OCI-LY7 (cell line): ENCODE data around the gene RCE1. TPM values are rescaled to one million over a fixed set of nuclear protein-coding genes. Genes with fewer than 3 reads are reported as not detected.

Experiments
- BruUV-seq: library from RNA; stranded (reverse); fragments of 400-500 nt; replicated peaks from 2 replicates; lab custom pipeline; 2021; lab: Mats Ljungman, UMichigan
- CTCF ChIA-PET: fragments of 300-600 bp; sonication (Branson Sonifier 250); formaldehyde crosslinking; loops from one replicate; lab custom pipeline; 2022; ENCODE audit warnings: antibody characterized with exemption; ENCODE audit not compliant: unreplicated experiment; lab: Charles Lee
- POLR2A ChIA-PET: fragments of 300-600 bp; sonication (Branson Sonifier 250); formaldehyde crosslinking; loops from one replicate; lab custom pipeline; 2022; ENCODE audit warnings: antibody characterized with exemption; lab: Charles Lee
- DNase-seq: peaks from one replicate; pipeline ENCODE4 v3.0.0-alpha.2; 2015; ENCODE audit warnings: low spot score
- H2AFZ ChIP-seq: fragments of 200-600 bp; sonication (generic), shearing (Covaris generic); 2 replicates; pipeline ENCODE4 v1.6.1; 2014; ENCODE audit warnings: mild to moderate bottlenecking, antibody characterized with exemption, low read length, moderate library complexity
- H3K27ac ChIP-seq: fragments of 200-600 bp; sonication (generic); 2 replicates; pipeline ENCODE4 v1.5.1; 2014; ENCODE audit warnings: mixed run types, low read depth, mild to moderate bottlenecking, moderate library complexity, low read length, inconsistent platforms; ENCODE audit not compliant: poor library complexity, severe bottlenecking
- H3K36me3 ChIP-seq: fragments of 200-600 bp; sonication (generic); 2 replicates; pipeline ENCODE4 v1.6.1; 2014; ENCODE audit warnings: mild to moderate bottlenecking, antibody characterized with exemption, low read length, moderate library complexity, mixed read lengths; ENCODE audit not compliant: insufficient read depth
- H3K4me1 ChIP-seq: fragments of 200-600 bp; sonication (generic); 2 replicates; pipeline ENCODE4 v1.5.1; 2014; ENCODE audit warnings: mild to moderate bottlenecking, low read length; ENCODE audit not compliant: insufficient read depth, poor library complexity, severe bottlenecking
- H3K4me2 ChIP-seq: fragments of 200-600 bp; sonication (generic); 2 replicates; pipeline ENCODE4 v1.6.1; 2014; ENCODE audit warnings: mild to moderate bottlenecking, low read length
- H3K4me3 ChIP-seq: fragments of 200-600 bp; sonication (generic); 2 replicates; pipeline ENCODE4 v1.5.1; 2014; ENCODE audit warnings: mild to moderate bottlenecking, low read depth, low read length; ENCODE audit not compliant: poor library complexity, severe bottlenecking
- H3K79me2 ChIP-seq: fragments of 200-600 bp; sonication (generic); 2 replicates; pipeline ENCODE4 v1.6.1; 2016; ENCODE audit warnings: low read depth, mild to moderate bottlenecking, low read length, moderate library complexity, mixed read lengths; ENCODE audit not compliant: insufficient read depth
- H3K9me2 ChIP-seq: fragments of 200-600 bp; sonication (generic); 2 replicates; pipeline ENCODE4 v1.6.1; 2016; ENCODE audit warnings: mild to moderate bottlenecking, low read length, mixed read lengths; ENCODE audit not compliant: insufficient read depth
- H3K9me3 ChIP-seq: fragments of 200-600 bp; sonication (generic); 2 replicates; pipeline ENCODE4 v1.6.1; 2014; ENCODE audit warnings: mild to moderate bottlenecking, mixed run types, low read length, mixed read lengths
- H4K20me1 ChIP-seq: fragments of 200-600 bp; sonication (generic); 2 replicates; pipeline ENCODE4 v1.6.1; 2014; ENCODE audit warnings: mild to moderate bottlenecking, antibody characterized with exemption, low read length, moderate library complexity, mixed read lengths; ENCODE audit not compliant: insufficient read depth
- EZH2phosphoT487 ChIP-seq: fragments of 200-600 bp; sonication (generic); IDR thresholded peaks from 2 replicates; pipeline ENCODE4 v1.6.1; 2018; ENCODE audit warnings: low read depth, borderline replicate concordance, mild to moderate bottlenecking, mixed run types, antibody characterized with exemption, low read length, moderate library complexity, mixed read lengths
- intact Hi-C: fragments of 100-400 bp; cut with micrococcal nuclease; formaldehyde crosslinking; loops from one replicate; pipeline ENCODE4 v1.10.0; 2022; ENCODE audit not compliant: unreplicated experiment
- total RNA-seq, 2 experiments: library from RNA; depleted of rRNA in 1 of 2; stranded (reverse); fragments of >200 nt in 1 of 2; shearing (Covaris generic) in 1 of 2; gene quantifications; 2 replicates each; pipeline ENCODE4 v1.2.3, GENCODE V29; 2014 to 2022
- TF ChIP-seq, protein P1 (sequence below): fragments of 200-600 bp; sonication (generic); conservative IDR thresholded peaks from 2 replicates; pipeline ENCODE4 v1.5.1; 2014; ENCODE audit warnings: mild to moderate bottlenecking, antibody characterized with exemption, low read length, moderate library complexity, mixed read lengths

The RCE1 gene
- total RNA-seq, 2 experiments from 2014 or later = 34.9 to 62.9 TPM

DNA sequence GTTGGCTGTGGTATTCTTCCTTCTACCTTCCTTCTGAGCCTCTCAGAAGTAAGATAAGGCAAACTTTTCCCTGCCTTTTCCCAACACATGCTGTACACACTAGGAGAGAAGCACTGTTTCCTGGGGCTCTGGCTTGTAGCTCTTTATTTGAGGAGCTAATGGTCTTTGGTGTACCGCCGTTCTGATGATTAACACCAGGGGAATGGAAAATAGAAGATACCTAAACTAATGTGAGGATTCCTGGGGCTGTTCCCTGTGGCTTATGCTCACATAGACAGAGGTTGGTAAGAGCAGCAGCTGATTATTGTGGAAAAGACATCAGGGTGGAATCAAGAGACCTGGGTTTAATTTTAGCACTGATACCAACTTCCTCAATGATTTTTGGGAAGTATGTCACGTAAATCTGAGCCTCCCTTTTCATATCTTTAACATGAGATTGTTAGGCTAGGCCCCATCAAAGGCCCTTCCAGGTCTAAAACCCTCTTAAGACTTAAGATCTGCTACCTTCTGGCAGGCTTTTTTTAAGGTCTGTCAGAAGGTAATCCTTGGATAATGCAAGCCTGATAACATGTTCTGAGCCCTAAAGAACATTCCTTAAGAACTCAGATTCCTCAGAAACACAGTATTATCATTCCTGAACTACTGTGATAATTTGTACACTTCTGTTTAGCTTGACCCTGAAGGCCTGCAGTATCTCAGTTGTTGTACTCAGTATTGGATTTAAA is 24.8 kb upstream of the RCE1 start:
- no peaks in the 10 kb centered on the region for H3K9me2 ChIP-seq
- no TSS peak for BruUV-seq
- no peak for DNase-seq
- peaks cover 60% of the 10 kb centered on the region for H3K36me3 ChIP-seq
- no peaks in the 10 kb centered on the region for H4K20me1 ChIP-seq
- ChIA-PET POLR2A (no interaction called here), CTCF (no interaction called here)
- no peak overlapping the region for H3K4me2 ChIP-seq
- no peaks in the 10 kb centered on the region for H3K79me2 ChIP-seq
- H2AFZ ChIP-seq = no peak overlapping the region
- intact Hi-C loops = no loop called here
- H3K9me3 ChIP-seq = no peaks in the 10 kb centered on the region
- H3K4me3 ChIP-seq = no peak overlapping the region
- H3K27ac ChIP-seq = no peak overlapping the region
- no peak for TF ChIP-seq EZH2phosphoT487
- TF ChIP-seq, protein P1, sequence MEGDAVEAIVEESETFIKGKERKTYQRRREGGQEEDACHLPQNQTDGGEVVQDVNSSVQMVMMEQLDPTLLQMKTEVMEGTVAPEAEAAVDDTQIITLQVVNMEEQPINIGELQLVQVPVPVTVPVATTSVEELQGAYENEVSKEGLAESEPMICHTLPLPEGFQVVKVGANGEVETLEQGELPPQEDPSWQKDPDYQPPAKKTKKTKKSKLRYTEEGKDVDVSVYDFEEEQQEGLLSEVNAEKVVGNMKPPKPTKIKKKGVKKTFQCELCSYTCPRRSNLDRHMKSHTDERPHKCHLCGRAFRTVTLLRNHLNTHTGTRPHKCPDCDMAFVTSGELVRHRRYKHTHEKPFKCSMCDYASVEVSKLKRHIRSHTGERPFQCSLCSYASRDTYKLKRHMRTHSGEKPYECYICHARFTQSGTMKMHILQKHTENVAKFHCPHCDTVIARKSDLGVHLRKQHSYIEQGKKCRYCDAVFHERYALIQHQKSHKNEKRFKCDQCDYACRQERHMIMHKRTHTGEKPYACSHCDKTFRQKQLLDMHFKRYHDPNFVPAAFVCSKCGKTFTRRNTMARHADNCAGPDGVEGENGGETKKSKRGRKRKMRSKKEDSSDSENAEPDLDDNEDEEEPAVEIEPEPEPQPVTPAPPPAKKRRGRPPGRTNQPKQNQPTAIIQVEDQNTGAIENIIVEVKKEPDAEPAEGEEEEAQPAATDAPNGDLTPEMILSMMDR = no peak
- H3K4me1 ChIP-seq = peaks cover 13% of the 10 kb centered on the region

DNA sequence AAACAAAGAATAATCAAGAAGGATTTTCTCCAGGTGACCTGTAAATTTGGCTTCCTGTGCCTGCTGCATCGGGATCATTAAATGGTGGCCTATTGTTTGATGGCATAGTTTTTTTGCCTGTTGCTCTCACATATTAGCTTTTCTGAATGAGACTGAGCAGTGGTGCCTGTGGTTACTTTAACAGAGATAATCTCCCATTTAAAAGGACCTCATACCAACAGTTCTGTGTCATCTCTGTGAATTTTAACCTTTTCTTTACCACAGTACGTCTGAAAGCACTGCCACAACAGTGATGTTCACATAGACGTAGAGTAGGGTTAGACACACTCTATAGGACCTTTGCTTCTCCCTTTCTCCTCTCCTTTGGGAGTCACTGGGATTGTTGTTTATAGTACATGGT is 22.9 kb upstream of the RCE1 start:
- DNase-seq = no peak
- intact Hi-C loops = no loop called here
- no peak overlapping the region for H3K4me2 ChIP-seq
- H3K4me1 ChIP-seq = peaks cover 9% of the 10 kb centered on the region
- H3K27ac ChIP-seq = no peak overlapping the region
- no peaks in the 10 kb centered on the region for H3K9me2 ChIP-seq
- no peaks in the 10 kb centered on the region for H4K20me1 ChIP-seq
- POLR2A ChIA-PET = interaction anchor here (0.5 to 1.5 kb wide), 5 partner anchors 12 to 292 kb away, joined by 3 to 4 read pairs (median 3); no protein-coding TSS in a partner anchor
- CTCF ChIA-PET = no interaction called here
- TF ChIP-seq, protein P1 = no peak
- TF ChIP-seq EZH2phosphoT487 = no peak
- H3K9me3 ChIP-seq = no peaks in the 10 kb centered on the region
- H2AFZ ChIP-seq = no peak overlapping the region
- H3K4me3 ChIP-seq = no peak overlapping the region
- no TSS peak for BruUV-seq
- H3K79me2 ChIP-seq = no peaks in the 10 kb centered on the region
- H3K36me3 ChIP-seq = peaks cover 53% of the 10 kb centered on the region

DNA sequence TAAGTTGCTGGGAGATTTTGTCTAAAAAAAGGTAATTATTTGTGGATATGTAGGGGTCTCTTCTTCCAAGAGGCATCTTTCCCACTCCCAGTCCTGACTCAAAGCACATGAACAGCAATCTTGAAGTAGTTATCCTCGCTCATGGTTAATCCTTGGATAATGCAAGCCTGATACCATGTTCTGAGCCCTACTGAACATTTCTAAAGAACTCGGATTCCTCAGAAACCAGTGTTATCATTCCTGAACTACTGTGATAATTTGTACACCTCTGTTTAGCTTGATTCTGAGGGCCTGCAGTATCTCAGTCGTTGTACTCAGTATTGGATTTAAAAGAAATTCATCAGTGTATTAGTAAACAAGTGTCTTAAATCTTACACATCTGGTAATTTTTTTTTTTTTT is 22.3 kb upstream of the RCE1 start:
- Histone ChIP-seq H4K20me1 (no peaks in the 10 kb centered on the region), H2AFZ (no peak overlapping the region), H3K9me3 (no peaks in the 10 kb centered on the region), H3K27ac (no peak overlapping the region), H3K4me3 (no peak overlapping the region), H3K79me2 (no peaks in the 10 kb centered on the region), H3K4me2 (no peak overlapping the region), H3K4me1 (peaks cover 4% of the 10 kb centered on the region), H3K36me3 (peaks cover 53% of the 10 kb centered on the region), H3K9me2 (no peaks in the 10 kb centered on the region)
- no peak for DNase-seq
- no TSS peak for BruUV-seq
- intact Hi-C loops = no loop called here
- no peak for TF ChIP-seq EZH2phosphoT487
- TF ChIP-seq, protein P1 = no peak
- CTCF ChIA-PET = no interaction called here
- POLR2A ChIA-PET = interaction anchor here (0.5 to 1.5 kb wide), 5 partner anchors 11 to 291 kb away, joined by 3 to 4 read pairs (median 3); no protein-coding TSS in a partner anchor
